ENCODE measurements around the gene LINGO1.

Gene LINGO1

GRCh38 chr15:77591968-77592613, 40.6 kb downstream of the LINGO1 start:
- DNase-seq: no peak

GRCh38 chr15:77589839-77590238, 42.9 kb downstream of the LINGO1 start:
- no peak for DNase-seq

- DNase-seq: no peak
Measured at GRCh38 chr15:77588126-77588525, 44.6 kb downstream of the LINGO1 start.

- no peak for DNase-seq
Measured at GRCh38 chr15:77584691-77585090, 48.0 kb downstream of the LINGO1 start.

- no peak for DNase-seq
Measured at GRCh38 chr15:77584201-77584600, 48.5 kb downstream of the LINGO1 start.

- no peak for DNase-seq
Measured at GRCh38 chr15:77582763-77583162, 49.9 kb downstream of the LINGO1 start.

GRCh38 chr15:77581896-77582569, 50.7 kb downstream of the LINGO1 start:
- DNase-seq: no peak

GRCh38 chr15:77580996-77581682, 51.6 kb downstream of the LINGO1 start:
- DNase-seq: no peak

GRCh38 chr15:77579498-77580188, 53.1 kb downstream of the LINGO1 start:
- DNase-seq: no peak

GRCh38 chr15:77578641-77579372, 53.9 kb downstream of the LINGO1 start:
- DNase-seq: no peak

GRCh38 chr15:77577366-77577950, 55.3 kb downstream of the LINGO1 start:
- no peak for DNase-seq

- DNase-seq: no peak
Measured at GRCh38 chr15:77576538-77576937, 56.2 kb downstream of the LINGO1 start.

GRCh38 chr15:77575203-77575934, 57.3 kb downstream of the LINGO1 start:
- no peak for DNase-seq

GRCh38 chr15:77574521-77575202, 58.0 kb downstream of the LINGO1 start:
- no peak for DNase-seq

- no peak for DNase-seq
Measured at GRCh38 chr15:77573802-77574201, 58.9 kb downstream of the LINGO1 start.

- no peak for DNase-seq
Measured at GRCh38 chr15:77572186-77572585, 60.5 kb downstream of the LINGO1 start.

GRCh38 chr15:77571741-77572140, 61.0 kb downstream of the LINGO1 start:
- no peak for DNase-seq

GRCh38 chr15:77571181-77571580, 61.5 kb downstream of the LINGO1 start:
- no peak for DNase-seq

- DNase-seq: no peak
Measured at GRCh38 chr15:77569729-77570125, 63.0 kb downstream of the LINGO1 start.

GRCh38 chr15:77568973-77569728, 63.6 kb downstream of the LINGO1 start:
- no peak for DNase-seq

Measured in stimulated activated CD8-positive, alpha-beta memory T cell treated with anti-CD3 and anti-CD28 coated beads, Interleukin-4, amount 100 ng/mL, for 48 hours (primary cell).